ENCODE results near the gene TMEM9B.

- TF ChIP-seq, protein P1, sequence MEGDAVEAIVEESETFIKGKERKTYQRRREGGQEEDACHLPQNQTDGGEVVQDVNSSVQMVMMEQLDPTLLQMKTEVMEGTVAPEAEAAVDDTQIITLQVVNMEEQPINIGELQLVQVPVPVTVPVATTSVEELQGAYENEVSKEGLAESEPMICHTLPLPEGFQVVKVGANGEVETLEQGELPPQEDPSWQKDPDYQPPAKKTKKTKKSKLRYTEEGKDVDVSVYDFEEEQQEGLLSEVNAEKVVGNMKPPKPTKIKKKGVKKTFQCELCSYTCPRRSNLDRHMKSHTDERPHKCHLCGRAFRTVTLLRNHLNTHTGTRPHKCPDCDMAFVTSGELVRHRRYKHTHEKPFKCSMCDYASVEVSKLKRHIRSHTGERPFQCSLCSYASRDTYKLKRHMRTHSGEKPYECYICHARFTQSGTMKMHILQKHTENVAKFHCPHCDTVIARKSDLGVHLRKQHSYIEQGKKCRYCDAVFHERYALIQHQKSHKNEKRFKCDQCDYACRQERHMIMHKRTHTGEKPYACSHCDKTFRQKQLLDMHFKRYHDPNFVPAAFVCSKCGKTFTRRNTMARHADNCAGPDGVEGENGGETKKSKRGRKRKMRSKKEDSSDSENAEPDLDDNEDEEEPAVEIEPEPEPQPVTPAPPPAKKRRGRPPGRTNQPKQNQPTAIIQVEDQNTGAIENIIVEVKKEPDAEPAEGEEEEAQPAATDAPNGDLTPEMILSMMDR (IDR thresholded peaks at IDR 0.05), result no peak
- no peak for TF ChIP-seq ZBTB33 (IDR thresholded peaks at IDR 0.05; ENCODE audit: borderline replicate concordance, low read depth)
- TF ChIP-seq JUND (IDR thresholded peaks at IDR 0.05), result no peak
- TF ChIP-seq FOXM1 (IDR thresholded peaks at IDR 0.05; ENCODE audit: low read depth), result no peak
- TF ChIP-seq EZH2phosphoT487 (IDR thresholded peaks at IDR 0.05; ENCODE audit: borderline replicate concordance, low read depth), result no peak
- TF ChIP-seq RAD21 (IDR thresholded peaks at IDR 0.05; ENCODE audit: low read length), result no peak
- no peak for TF ChIP-seq POLR2AphosphoS5 (IDR thresholded peaks at IDR 0.05; ENCODE audit: low read depth, low read length)
- TF ChIP-seq NRF1 (IDR thresholded peaks at IDR 0.05; ENCODE audit: low read depth, low read length), result no peak
- TF ChIP-seq GATA2 (CRISPR knock-in tag; IDR thresholded peaks at IDR 0.05), result no peak
- no peak for TF ChIP-seq GABPA (IDR thresholded peaks at IDR 0.05; ENCODE audit: low read depth)
- no peak for TF ChIP-seq YY1 (IDR thresholded peaks at IDR 0.05; ENCODE audit: low read depth)
Observed at GRCh38 chr11:9013373-9013772, 49.1 kb upstream of the TMEM9B start.
